Stimulated activated CD8-positive, alpha-beta memory T cell treated with anti-CD3 and anti-CD28 coated beads, Interleukin-15, amount 100 ng/mL, for 1 hour (primary cell): ENCODE measurements around the gene NCS1.
A peak's percentile ranks its signal among the peaks of the same experiment; 100 is the strongest.

Experiments used
- DNase-seq: peaks from one replicate; pipeline ENCODE4 v3.0.0-alpha.2; 2020; ENCODE audit warnings: low read depth

Gene NCS1

GRCh38 chr9:130172161-130172857 lies at the start of gene NCS1:
Gene NCS1, plus strand, starts transcription at chr9:130172404. Its CDS starts 260 bp downstream, at chr9:130172664.
- no peak for DNase-seq

- DNase-seq, result no peak
Measured at GRCh38 chr9:130122456-130122855, 49.7 kb upstream of the NCS1 start.

- no peak for DNase-seq
Measured at GRCh38 chr9:130124085-130124860, 47.9 kb upstream of the NCS1 start.

GRCh38 chr9:130126721-130127433 lies 45.3 kb upstream of the NCS1 start:
- DNase-seq, result no peak

- peak; percentile 51 for DNase-seq
Measured at GRCh38 chr9:130128251-130128650, 44.0 kb upstream of the NCS1 start.

- peak; percentile 27 for DNase-seq
Measured at GRCh38 chr9:130128733-130129431, 43.3 kb upstream of the NCS1 start.

- DNase-seq, result no peak
Measured at GRCh38 chr9:130129432-130130061, 42.7 kb upstream of the NCS1 start.

GRCh38 chr9:130132746-130133145 lies 39.5 kb upstream of the NCS1 start:
- DNase-seq, result no peak

GRCh38 chr9:130137081-130137640 lies 35.0 kb upstream of the NCS1 start:
- no peak for DNase-seq

- no peak for DNase-seq
Measured at GRCh38 chr9:130137641-130138081, 34.5 kb upstream of the NCS1 start.

GRCh38 chr9:130138171-130138653 lies 34.0 kb upstream of the NCS1 start:
- DNase-seq, result no peak

GRCh38 chr9:130138791-130139190 lies 33.4 kb upstream of the NCS1 start:
- DNase-seq, result no peak

- DNase-seq, result no peak
Measured at GRCh38 chr9:130139251-130139650, 33.0 kb upstream of the NCS1 start.

GRCh38 chr9:130140706-130141105 lies 31.5 kb upstream of the NCS1 start:
- DNase-seq, result no peak

GRCh38 chr9:130142056-130142455 lies 30.1 kb upstream of the NCS1 start:
- DNase-seq, result no peak

- no peak for DNase-seq
Measured at GRCh38 chr9:130142641-130143040, 29.6 kb upstream of the NCS1 start.

GRCh38 chr9:130143279-130143893 lies 28.8 kb upstream of the NCS1 start:
- DNase-seq, result no peak

GRCh38 chr9:130143958-130144366 lies 28.2 kb upstream of the NCS1 start:
- DNase-seq, result no peak

GRCh38 chr9:130144703-130145102 lies 27.5 kb upstream of the NCS1 start:
- DNase-seq, result no peak

GRCh38 chr9:130145658-130146057 lies 26.5 kb upstream of the NCS1 start:
- DNase-seq, result no peak

- no peak for DNase-seq
Measured at GRCh38 chr9:130147198-130147597, 25.0 kb upstream of the NCS1 start.
